Hepatocyte (in vitro differentiated cells): ENCODE measurements around the gene SGTA.

Source experiments
- EZH2phosphoT487 ChIP-seq: fragments of 200-600 bp; sonication (generic); IDR thresholded peaks from one replicate; pipeline ENCODE4 v1.6.1; 2018; ENCODE audit warnings: antibody characterized with exemption, mild to moderate bottlenecking, low read depth, moderate library complexity; ENCODE audit not compliant: unreplicated experiment, severe bottlenecking
- TF ChIP-seq, protein P1 (sequence below): fragments of 200-600 bp; sonication (generic); IDR thresholded peaks from 2 replicates; pipeline ENCODE4 v1.5.1; 2016; ENCODE audit warnings: antibody characterized with exemption, mild to moderate bottlenecking; ENCODE audit not compliant: poor library complexity

- TF ChIP-seq, protein P1, sequence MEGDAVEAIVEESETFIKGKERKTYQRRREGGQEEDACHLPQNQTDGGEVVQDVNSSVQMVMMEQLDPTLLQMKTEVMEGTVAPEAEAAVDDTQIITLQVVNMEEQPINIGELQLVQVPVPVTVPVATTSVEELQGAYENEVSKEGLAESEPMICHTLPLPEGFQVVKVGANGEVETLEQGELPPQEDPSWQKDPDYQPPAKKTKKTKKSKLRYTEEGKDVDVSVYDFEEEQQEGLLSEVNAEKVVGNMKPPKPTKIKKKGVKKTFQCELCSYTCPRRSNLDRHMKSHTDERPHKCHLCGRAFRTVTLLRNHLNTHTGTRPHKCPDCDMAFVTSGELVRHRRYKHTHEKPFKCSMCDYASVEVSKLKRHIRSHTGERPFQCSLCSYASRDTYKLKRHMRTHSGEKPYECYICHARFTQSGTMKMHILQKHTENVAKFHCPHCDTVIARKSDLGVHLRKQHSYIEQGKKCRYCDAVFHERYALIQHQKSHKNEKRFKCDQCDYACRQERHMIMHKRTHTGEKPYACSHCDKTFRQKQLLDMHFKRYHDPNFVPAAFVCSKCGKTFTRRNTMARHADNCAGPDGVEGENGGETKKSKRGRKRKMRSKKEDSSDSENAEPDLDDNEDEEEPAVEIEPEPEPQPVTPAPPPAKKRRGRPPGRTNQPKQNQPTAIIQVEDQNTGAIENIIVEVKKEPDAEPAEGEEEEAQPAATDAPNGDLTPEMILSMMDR, result no peak
- no peak for TF ChIP-seq EZH2phosphoT487
Observed at GRCh38 chr19:2775556-2776430, 7.3 kb downstream of the SGTA start.
